HK-2 (cell line): ENCODE data around the gene RAPGEF1.

Experiments used
- DNase-seq: peaks from one replicate; pipeline ENCODE4 v3.0.0-alpha.2; 2018; ENCODE audit not compliant: unreplicated experiment

The RAPGEF1 gene

GRCh38 chr9:131530546-131530919, 209.3 kb downstream of the RAPGEF1 start:
- DNase-seq, result peak; percentile 63

GRCh38 chr9:131529597-131530545, 210.0 kb downstream of the RAPGEF1 start:
- DNase-seq, result no peak

GRCh38 chr9:131528886-131529505, 210.9 kb downstream of the RAPGEF1 start:
- DNase-seq, result no peak

GRCh38 chr9:131528186-131528585, 211.7 kb downstream of the RAPGEF1 start:
- no peak for DNase-seq
